Lung (tissue), 12 donors: ENCODE data around the gene CORO1C. TPM values are rescaled to one million over a fixed set of nuclear protein-coding genes. Genes with fewer than 3 reads are reported as not detected.

Experiments used
- ATAC-seq: fragments of 200-7000 bp; cut with Tn5 transposase; one replicate; pipeline ENCODE4 v1.9.1; 2020; ENCODE audit warnings: moderate number of reproducible peaks; ENCODE audit not compliant: insufficient read depth, low FRiP score
- DNase-seq, 3 donors: peaks; one replicate each; pipeline ENCODE4 v3.0.0-alpha.2; 2013 to 2017
- H3K27ac ChIP-seq, 2 donors: one replicate each; pipeline ENCODE4 v1.5.1; 2013; ENCODE audit warnings: mild to moderate bottlenecking in 2 of 2, moderate library complexity in 2 of 2, control low read depth in 1 of 2, inconsistent platforms in 1 of 2, low read depth in 1 of 2, low read length in 1 of 2
- H3K27me3 ChIP-seq, 3 donors: one replicate each; pipeline ENCODE4 v1.5.1; 2013; ENCODE audit warnings: low read length in 2 of 3; ENCODE audit not compliant: control insufficient read depth in 3 of 3, insufficient read depth in 3 of 3
- H3K36me3 ChIP-seq, 4 donors: one replicate each; pipeline ENCODE4 v1.5.1; 2013; ENCODE audit warnings: low read length in 4 of 4, mild to moderate bottlenecking in 1 of 4, moderate library complexity in 1 of 4; ENCODE audit not compliant: control insufficient read depth in 4 of 4, insufficient read depth in 4 of 4
- H3K4me1 ChIP-seq, 5 donors: one replicate each; pipeline ENCODE4 v1.5.1; 2013; ENCODE audit warnings: low read length in 5 of 5, mild to moderate bottlenecking in 2 of 5, moderate library complexity in 1 of 5; ENCODE audit not compliant: control insufficient read depth in 5 of 5, insufficient read depth in 5 of 5
- H3K4me3 ChIP-seq: one replicate; pipeline ENCODE4 v1.5.1; 2013; ENCODE audit warnings: mild to moderate bottlenecking, control low read depth, moderate library complexity
- H3K9ac ChIP-seq, 2 donors: one replicate each; pipeline ENCODE4 v1.5.1; 2013; ENCODE audit warnings: low read length in 2 of 2, control low read depth in 1 of 2; ENCODE audit not compliant: insufficient read depth in 1 of 2
- H3K9me3 ChIP-seq, 4 donors: one replicate each; pipeline ENCODE4 v1.5.1; 2013; ENCODE audit warnings: low read length in 3 of 4, mild to moderate bottlenecking in 1 of 4, moderate library complexity in 1 of 4; ENCODE audit not compliant: control insufficient read depth in 4 of 4, insufficient read depth in 3 of 4
- CTCF ChIP-seq: IDR thresholded peaks from 2 replicates; pipeline ENCODE4 v1.5.1; 2012; ENCODE audit warnings: mild to moderate bottlenecking; ENCODE audit errors: control extremely low read depth, extremely low read depth
- WGBS, 2 donors: extraction: QIAGEN DNeasy Blood & Tissue Kit; methylation state at CpG; one replicate each; pipeline ENCODE4 v1.1.7; 2013; 5-methylcytosine and 5-hydroxymethylcytosine counted together
- polyA plus RNA-seq, 2 donors: library from polyadenylated mRNA; stranded (reverse); fragments of 200-250 nt; gene quantifications; one replicate each; pipeline ENCODE4 v1.2.1, GENCODE V29; 2013
- total RNA-seq, 2 donors: library from RNA; depleted of rRNA in 1 of 2; stranded (reverse); fragments of >200 nt in 1 of 2; gene quantifications; one replicate each; pipeline ENCODE4 v1.2.1, GENCODE V29; 2014 to 2021
- donor health status: control.
- donor health status: control.
- donor health status: Bipolar disorder and iron deficiency.
- donor health status: healthy.
- donor health status: DM: yes; HTN: yes; CAD: no.

The CORO1C gene
- total and polyA plus RNA-seq, 4 donors, result 36.4 to 227 (median 105) TPM

GRCh38 chr12:108648371-108648770 is 82.9 kb downstream of the CORO1C start:
- TF ChIP-seq CTCF, result no peak
- peak overlapping the region in 1 of 2 donors; percentile 78 for H3K27ac ChIP-seq

GRCh38 chr12:108647585-108648287 is 83.6 kb downstream of the CORO1C start:
- peaks cover 10 to 49% (median 28%) of the 10 kb centered on the region in 5 donors for H3K4me1 ChIP-seq
- peaks cover 10 to 34% (median 29%) of the 10 kb centered on the region in 4 donors for H3K36me3 ChIP-seq
- peak overlapping the region in 1 of 2 donors; percentile 33 for H3K9ac ChIP-seq
- 79 to 90% methylated on average over 11 of the region's 11 CpGs for WGBS, 2 donors
- H3K27ac ChIP-seq, result peak overlapping the region; percentile 15 to 78
- no peak for ATAC-seq
- DNase-seq, result no peak
- TF ChIP-seq CTCF, result no peak
- no peak overlapping the region for H3K4me3 ChIP-seq
- no peaks in the 10 kb centered on the region for H3K27me3 ChIP-seq
- no peaks in the 10 kb centered on the region for H3K9me3 ChIP-seq

More at GRCh38 chr12:108648371-108648770, 82.9 kb downstream of the CORO1C start:
- DNase-seq, result no peak
- peaks cover 13 to 42% (median 25%) of the 10 kb centered on the region in 5 donors for H3K4me1 ChIP-seq
- no peaks in the 10 kb centered on the region for H3K9me3 ChIP-seq
- no peaks in the 10 kb centered on the region for H3K27me3 ChIP-seq
- WGBS, 2 donors, result 90 to 93% methylated on average over 9 of the region's 9 CpGs
- ATAC-seq, result no peak
- H3K36me3 ChIP-seq, result peaks cover 10 to 34% (median 29%) of the 10 kb centered on the region in 4 donors
- no peak overlapping the region for H3K9ac ChIP-seq
- no peak overlapping the region for H3K4me3 ChIP-seq

GRCh38 chr12:108646600-108647579 is 84.4 kb downstream of the CORO1C start:
- Histone ChIP-seq H3K36me3 (peaks cover 10 to 29% (median 26%) of the 10 kb centered on the region in 4 donors), H3K27me3 (no peaks in the 10 kb centered on the region), H3K9me3 (no peaks in the 10 kb centered on the region), H3K4me1 (peaks cover 10 to 57% (median 35%) of the 10 kb centered on the region in 5 donors), H3K4me3 (no peak overlapping the region), H3K27ac (no peak overlapping the region), H3K9ac (peak overlapping the region in 1 of 2 donors; percentile 33)
- DNase-seq (peak in 2 of 3 donors; percentile 72 to 74), ATAC-seq (no peak)
- no peak for TF ChIP-seq CTCF
- 51 to 54% methylated on average over 10 of the region's 10 CpGs for WGBS, 2 donors
